Memory B cell (primary cell): Measurements from ENCODE around the gene IL25.
"Not testable (repeated sequence)": the region's sequence is repeated elsewhere in the genome, so short reads cannot be mapped to it uniquely, and the experiment has no call there.

ENCODE experiments used
- ATAC-seq: fragments of 150-1000 bp; cut with Tn5 transposase; 2 replicates; pipeline ENCODE4 v1.10.0; 2021; ENCODE audit warnings: low read depth, mild to moderate bottlenecking, moderate library complexity
- DNase-seq, 2 donors: peaks; one replicate each; pipeline ENCODE4 v3.0.0; 2022; ENCODE audit warnings: low spot score in 2 of 2
- H3K27ac Mint-ChIP-seq: one replicate; pipeline ENCODE4 v1.8.0; 2022; ENCODE audit warnings: mild to moderate bottlenecking, moderate library complexity, mixed read lengths
- H3K27me3 Mint-ChIP-seq: one replicate; pipeline ENCODE4 v1.8.0; 2022; ENCODE audit warnings: mixed read lengths
- H3K36me3 Mint-ChIP-seq: one replicate; pipeline ENCODE4 v1.8.0; 2022; ENCODE audit warnings: mild to moderate bottlenecking, mixed read lengths
- H3K4me1 Mint-ChIP-seq: one replicate; pipeline ENCODE4 v1.8.0; 2022; ENCODE audit warnings: mixed read lengths
- H3K4me3 Mint-ChIP-seq: one replicate; pipeline ENCODE4 v1.8.0; 2022; ENCODE audit warnings: mild to moderate bottlenecking, moderate library complexity, mixed read lengths
- H3K9me3 Mint-ChIP-seq: one replicate; pipeline ENCODE4 v1.8.0; 2022; ENCODE audit warnings: mixed read lengths

Gene IL25

GRCh38 chr14:23385244-23385641 lies 12.6 kb downstream of the IL25 start:
- Mint-ChIP-seq H3K4me1 (no peaks in the 10 kb centered on the region), H3K4me3 (no peak overlapping the region), H3K27me3 (peaks cover 27% of the 10 kb centered on the region), H3K27ac (no peak overlapping the region), H3K9me3 (no peaks in the 10 kb centered on the region), H3K36me3 (no peaks in the 10 kb centered on the region)
- DNase-seq, result no peak
- ATAC-seq, result no peak

- no peak for ATAC-seq
- H3K9me3 Mint-ChIP-seq, result no peaks in the 10 kb centered on the region
- H3K27me3 Mint-ChIP-seq, result peaks cover 25% of the 10 kb centered on the region
- H3K4me3 Mint-ChIP-seq, result no peak overlapping the region
- no peak for DNase-seq
- H3K4me1 Mint-ChIP-seq, result no peaks in the 10 kb centered on the region
- H3K27ac Mint-ChIP-seq, result no peak overlapping the region
- H3K36me3 Mint-ChIP-seq, result no peaks in the 10 kb centered on the region
Measured at GRCh38 chr14:23385642-23386265, 13.1 kb downstream of the IL25 start.

- not testable (repeated sequence) for H3K27ac Mint-ChIP-seq, ATAC-seq, H3K36me3 Mint-ChIP-seq, H3K4me1 Mint-ChIP-seq, H3K9me3 Mint-ChIP-seq, H3K4me3 Mint-ChIP-seq, DNase-seq
- peaks cover 23% of the 10 kb centered on the region for H3K27me3 Mint-ChIP-seq
Measured at GRCh38 chr14:23386266-23386657, 13.7 kb downstream of the IL25 start.

GRCh38 chr14:23386999-23387398 lies 14.4 kb downstream of the IL25 start:
- Mint-ChIP-seq H3K27me3 (peaks cover 18% of the 10 kb centered on the region), H3K4me3 (no peak overlapping the region), H3K4me1 (no peaks in the 10 kb centered on the region), H3K9me3 (no peaks in the 10 kb centered on the region), H3K36me3 (no peaks in the 10 kb centered on the region), H3K27ac (no peak overlapping the region)
- no peak for DNase-seq
- ATAC-seq, result no peak

GRCh38 chr14:23387916-23388882 lies 15.6 kb downstream of the IL25 start:
- no peaks in the 10 kb centered on the region for H3K36me3 Mint-ChIP-seq
- H3K4me3 Mint-ChIP-seq, result no peak overlapping the region
- peaks cover 21% of the 10 kb centered on the region for H3K27me3 Mint-ChIP-seq
- H3K27ac Mint-ChIP-seq, result no peak overlapping the region
- no peak for ATAC-seq
- no peaks in the 10 kb centered on the region for H3K9me3 Mint-ChIP-seq
- no peak for DNase-seq
- no peaks in the 10 kb centered on the region for H3K4me1 Mint-ChIP-seq

- DNase-seq, result no peak
- Mint-ChIP-seq H3K36me3 (no peaks in the 10 kb centered on the region), H3K4me3 (no peak overlapping the region), H3K9me3 (no peaks in the 10 kb centered on the region), H3K27ac (no peak overlapping the region), H3K4me1 (no peaks in the 10 kb centered on the region), H3K27me3 (peaks cover 24% of the 10 kb centered on the region)
- ATAC-seq, result no peak
Measured at GRCh38 chr14:23388996-23389395, 16.4 kb downstream of the IL25 start.

- H3K27me3 Mint-ChIP-seq, result peaks cover 22% of the 10 kb centered on the region
Measured at GRCh38 chr14:23389396-23389795, 16.8 kb downstream of the IL25 start.

GRCh38 chr14:23389871-23390270 lies 17.3 kb downstream of the IL25 start:
- peaks cover 20% of the 10 kb centered on the region for H3K27me3 Mint-ChIP-seq
- not testable (repeated sequence) for H3K36me3 Mint-ChIP-seq, ATAC-seq, H3K4me1 Mint-ChIP-seq, H3K4me3 Mint-ChIP-seq, DNase-seq, H3K27ac Mint-ChIP-seq, H3K9me3 Mint-ChIP-seq

More at GRCh38 chr14:23389396-23389795, 16.8 kb downstream of the IL25 start:
- H3K4me3 Mint-ChIP-seq, result no peak overlapping the region
- no peaks in the 10 kb centered on the region for H3K36me3 Mint-ChIP-seq
- ATAC-seq (no peak), DNase-seq (no peak)
- no peaks in the 10 kb centered on the region for H3K4me1 Mint-ChIP-seq
- H3K27ac Mint-ChIP-seq, result no peak overlapping the region
- H3K9me3 Mint-ChIP-seq, result no peaks in the 10 kb centered on the region

GRCh38 chr14:23392613-23393012 lies 20.0 kb downstream of the IL25 start:
- Mint-ChIP-seq H3K27ac (no peak overlapping the region), H3K4me3 (no peak overlapping the region), H3K9me3 (no peaks in the 10 kb centered on the region), H3K27me3 (peaks cover 18% of the 10 kb centered on the region), H3K4me1 (no peaks in the 10 kb centered on the region), H3K36me3 (no peaks in the 10 kb centered on the region)
- ATAC-seq (no peak), DNase-seq (no peak)

- no peak for DNase-seq
- no peaks in the 10 kb centered on the region for H3K36me3 Mint-ChIP-seq
- no peak for ATAC-seq
- H3K27ac Mint-ChIP-seq, result no peak overlapping the region
- no peaks in the 10 kb centered on the region for H3K4me1 Mint-ChIP-seq
- H3K9me3 Mint-ChIP-seq, result no peaks in the 10 kb centered on the region
- H3K4me3 Mint-ChIP-seq, result no peak overlapping the region
- H3K27me3 Mint-ChIP-seq, result peaks cover 10% of the 10 kb centered on the region
Measured at GRCh38 chr14:23396126-23396525, 23.5 kb downstream of the IL25 start.

- no peaks in the 10 kb centered on the region for H3K4me1 Mint-ChIP-seq
- ATAC-seq (no peak), DNase-seq (no peak)
- H3K9me3 Mint-ChIP-seq, result no peaks in the 10 kb centered on the region
- H3K4me3 Mint-ChIP-seq, result no peak overlapping the region
- peaks cover 13% of the 10 kb centered on the region for H3K27me3 Mint-ChIP-seq
- H3K36me3 Mint-ChIP-seq, result no peaks in the 10 kb centered on the region
- no peak overlapping the region for H3K27ac Mint-ChIP-seq
Measured at GRCh38 chr14:23396781-23397407, 24.3 kb downstream of the IL25 start.

- Mint-ChIP-seq H3K4me3 (no peak overlapping the region), H3K27ac (no peak overlapping the region), H3K9me3 (no peaks in the 10 kb centered on the region), H3K4me1 (peaks cover 4% of the 10 kb centered on the region), H3K36me3 (no peaks in the 10 kb centered on the region), H3K27me3 (peaks cover 19% of the 10 kb centered on the region)
- no peak for DNase-seq
- no peak for ATAC-seq
Measured at GRCh38 chr14:23398348-23398747, 25.7 kb downstream of the IL25 start.

GRCh38 chr14:23399136-23399535 lies 26.5 kb downstream of the IL25 start:
- DNase-seq, result no peak
- H3K4me1 Mint-ChIP-seq, result peaks cover 4% of the 10 kb centered on the region
- no peak for ATAC-seq
- H3K9me3 Mint-ChIP-seq, result no peaks in the 10 kb centered on the region
- peaks cover 19% of the 10 kb centered on the region for H3K27me3 Mint-ChIP-seq
- no peak overlapping the region for H3K4me3 Mint-ChIP-seq
- H3K27ac Mint-ChIP-seq, result no peak overlapping the region
- no peaks in the 10 kb centered on the region for H3K36me3 Mint-ChIP-seq

GRCh38 chr14:23399591-23399990 lies 27.0 kb downstream of the IL25 start:
- ATAC-seq, result no peak
- no peak overlapping the region for H3K4me3 Mint-ChIP-seq
- peaks cover 4% of the 10 kb centered on the region for H3K4me1 Mint-ChIP-seq
- H3K9me3 Mint-ChIP-seq, result no peaks in the 10 kb centered on the region
- H3K27ac Mint-ChIP-seq, result no peak overlapping the region
- DNase-seq, result no peak
- peaks cover 19% of the 10 kb centered on the region for H3K27me3 Mint-ChIP-seq
- H3K36me3 Mint-ChIP-seq, result no peaks in the 10 kb centered on the region
